GM12878 (cell line): ENCODE data around the gene CYB561A3. TPM values are rescaled to one million over a fixed set of nuclear protein-coding genes. Genes with fewer than 3 reads are reported as not detected.
A peak's percentile ranks its signal among the peaks of the same experiment; 100 is the strongest.

Experiments
- CREB1 ChIP-seq: IDR thresholded peaks from 2 replicates; pipeline ENCODE4 v1.6.1; 2012; ENCODE audit warnings: low read depth, mild to moderate bottlenecking, inconsistent platforms
- CREM ChIP-seq: IDR thresholded peaks from 2 replicates; pipeline ENCODE4 v1.6.1; 2014; ENCODE audit warnings: antibody characterized with exemption, low read depth
- JUNB ChIP-seq: IDR thresholded peaks from 2 replicates; pipeline ENCODE4 v1.6.1; 2016; ENCODE audit warnings: antibody characterized with exemption, mild to moderate bottlenecking
- MXI1 ChIP-seq: fragments of 150-350 bp; IDR thresholded peaks from 2 replicates; pipeline ENCODE4 v1.6.1; 2011; ENCODE audit warnings: low read depth, mild to moderate bottlenecking, inconsistent platforms, low read length, improper control_type of control experiment
- NFIC ChIP-seq: IDR thresholded peaks from 2 replicates; pipeline ENCODE4 v1.6.1; 2012; ENCODE audit warnings: low read depth, mild to moderate bottlenecking, inconsistent platforms, low read length, moderate library complexity
- NFYB ChIP-seq: IDR thresholded peaks from 2 replicates; pipeline ENCODE4 v1.6.1; 2011; ENCODE audit warnings: low read depth, mild to moderate bottlenecking, low read length, improper control_type of control experiment, moderate library complexity; ENCODE audit not compliant: insufficient read depth
- POU2F2 ChIP-seq: IDR thresholded peaks from 3 replicates; pipeline ENCODE4 v1.6.1; 2011; ENCODE audit warnings: low read depth, mild to moderate bottlenecking, low read length, borderline replicate concordance
- SMARCA5 ChIP-seq: fragments of 450-650 bp; IDR thresholded peaks from 2 replicates; pipeline ENCODE4 v1.6.1; 2017; ENCODE audit warnings: mild to moderate bottlenecking
- polyA plus RNA-seq, 11 experiments: library from polyadenylated mRNA; depleted of rRNA in 4 of 11; unstranded in 6 of 11; stranded (reverse) in 5 of 11; fragments of >200 nt; fragmentation: Nextera tagmentation in 4 of 11; fragmentation: Illumina TruSeq in 1 of 11; extraction: Ambion mirVana in 4 of 11; extraction: Trizol in 1 of 11; gene quantifications; 1 replicate in 1 of 11; 2 replicates in 10 of 11; pipeline versions ENCODE4 v1.2.1 to v1.2.3, GENCODE V29; 2011 to 2016; ENCODE audit warnings: inconsistent platforms in 2 of 11, missing spikeins in 2 of 11, low read depth in 1 of 11
- total RNA-seq, 4 experiments: library from RNA; depleted of rRNA in 3 of 4; stranded (reverse); fragments of >200 nt in 3 of 4; fragmentation: Illumina TruSeq in 1 of 4; extraction: Trizol in 1 of 4; gene quantifications; 2 replicates each; pipeline versions ENCODE4 v1.2.1 to v1.2.3, GENCODE V29; 2013 to 2021
- TF ChIP-seq, protein P1 (sequence below): fragments of 450-650 bp; IDR thresholded peaks from 2 replicates; pipeline ENCODE4 v1.6.1; 2016; ENCODE audit warnings: mild to moderate bottlenecking, moderate library complexity, borderline replicate concordance
- TF ChIP-seq, protein P2 (sequence below): fragments of 450-650 bp; formaldehyde crosslinking; IDR thresholded peaks from 2 replicates; pipeline ENCODE4 v1.4.0; 2020; ENCODE audit warnings: mild to moderate bottlenecking, moderate library complexity
- TF ChIP-seq, protein P3 (sequence below): fragments of 150-350 bp; IDR thresholded peaks from 2 replicates; pipeline ENCODE4 v1.6.1; 2014; ENCODE audit warnings: mild to moderate bottlenecking, low read depth, low read length
- TF ChIP-seq, protein P4 (sequence below): fragments of 450-650 bp; IDR thresholded peaks from 2 replicates; pipeline ENCODE4 v1.6.1; 2017; ENCODE audit warnings: mild to moderate bottlenecking, moderate library complexity

The CYB561A3 gene
- total and polyA plus RNA-seq, 10 of the 15 experiments (the other 5 are each of a cell fraction or from before 2014, with no cell fraction given) = 40.1 to 169 (median 74.4) TPM

DNA sequence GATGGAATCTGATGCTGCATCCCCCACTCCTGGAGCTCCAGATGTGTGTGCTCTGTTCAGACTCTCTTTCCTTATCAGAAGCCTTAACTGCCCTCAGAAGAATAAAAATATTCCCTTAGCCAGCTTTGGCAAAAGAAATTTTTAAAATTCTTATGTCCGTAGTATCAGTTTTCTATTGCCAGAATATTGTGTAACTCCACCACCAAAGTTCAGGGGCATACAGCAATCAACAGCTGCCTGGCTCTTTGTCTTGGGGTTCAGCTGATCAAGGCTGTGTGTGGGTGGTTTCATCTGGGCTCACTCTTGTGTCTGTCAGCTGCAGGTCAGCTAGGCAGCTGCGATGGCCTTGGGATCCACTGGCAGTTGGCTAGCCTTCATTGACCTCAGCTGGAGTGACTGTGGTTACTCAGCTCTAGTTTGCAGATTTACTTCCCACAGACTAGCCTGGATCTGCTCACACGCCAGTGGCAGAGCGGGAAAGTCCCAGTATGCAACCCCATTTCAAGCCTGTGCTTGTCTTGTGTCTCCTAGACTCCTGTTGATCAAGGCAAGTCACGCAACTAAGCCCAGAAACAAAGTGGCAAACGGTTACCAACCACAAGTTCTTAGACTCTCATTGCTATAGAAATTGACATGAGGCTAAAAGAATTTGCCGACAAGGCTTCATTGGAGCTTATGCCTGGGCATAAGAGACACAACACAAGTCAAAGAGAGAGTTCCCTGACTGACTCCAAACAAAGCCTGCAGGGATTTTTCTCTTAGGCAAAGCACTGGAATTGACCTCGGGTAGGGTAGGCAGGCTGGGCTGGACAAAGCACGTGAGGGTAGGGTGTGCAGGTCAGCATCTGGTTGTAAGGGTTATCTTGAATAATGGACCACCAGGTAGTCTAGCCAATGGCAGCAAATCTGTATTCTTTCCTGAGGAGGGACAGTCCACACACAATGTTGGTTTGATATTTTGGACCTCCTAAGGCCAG, 8.0 kb upstream of the CYB561A3 start (continued):
- TF ChIP-seq, protein P1, sequence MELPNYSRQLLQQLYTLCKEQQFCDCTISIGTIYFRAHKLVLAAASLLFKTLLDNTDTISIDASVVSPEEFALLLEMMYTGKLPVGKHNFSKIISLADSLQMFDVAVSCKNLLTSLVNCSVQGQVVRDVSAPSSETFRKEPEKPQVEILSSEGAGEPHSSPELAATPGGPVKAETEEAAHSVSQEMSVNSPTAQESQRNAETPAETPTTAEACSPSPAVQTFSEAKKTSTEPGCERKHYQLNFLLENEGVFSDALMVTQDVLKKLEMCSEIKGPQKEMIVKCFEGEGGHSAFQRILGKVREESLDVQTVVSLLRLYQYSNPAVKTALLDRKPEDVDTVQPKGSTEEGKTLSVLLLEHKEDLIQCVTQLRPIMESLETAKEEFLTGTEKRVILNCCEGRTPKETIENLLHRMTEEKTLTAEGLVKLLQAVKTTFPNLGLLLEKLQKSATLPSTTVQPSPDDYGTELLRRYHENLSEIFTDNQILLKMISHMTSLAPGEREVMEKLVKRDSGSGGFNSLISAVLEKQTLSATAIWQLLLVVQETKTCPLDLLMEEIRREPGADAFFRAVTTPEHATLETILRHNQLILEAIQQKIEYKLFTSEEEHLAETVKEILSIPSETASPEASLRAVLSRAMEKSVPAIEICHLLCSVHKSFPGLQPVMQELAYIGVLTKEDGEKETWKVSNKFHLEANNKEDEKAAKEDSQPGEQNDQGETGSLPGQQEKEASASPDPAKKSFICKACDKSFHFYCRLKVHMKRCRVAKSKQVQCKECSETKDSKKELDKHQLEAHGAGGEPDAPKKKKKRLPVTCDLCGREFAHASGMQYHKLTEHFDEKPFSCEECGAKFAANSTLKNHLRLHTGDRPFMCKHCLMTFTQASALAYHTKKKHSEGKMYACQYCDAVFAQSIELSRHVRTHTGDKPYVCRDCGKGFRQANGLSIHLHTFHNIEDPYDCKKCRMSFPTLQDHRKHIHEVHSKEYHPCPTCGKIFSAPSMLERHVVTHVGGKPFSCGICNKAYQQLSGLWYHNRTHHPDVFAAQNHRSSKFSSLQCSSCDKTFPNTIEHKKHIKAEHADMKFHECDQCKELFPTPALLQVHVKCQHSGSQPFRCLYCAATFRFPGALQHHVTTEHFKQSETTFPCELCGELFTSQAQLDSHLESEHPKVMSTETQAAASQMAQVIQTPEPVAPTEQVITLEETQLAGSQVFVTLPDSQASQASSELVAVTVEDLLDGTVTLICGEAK = peak; percentile 26; the same call in 1 of the 2 replicates
- TF ChIP-seq, protein P2, sequence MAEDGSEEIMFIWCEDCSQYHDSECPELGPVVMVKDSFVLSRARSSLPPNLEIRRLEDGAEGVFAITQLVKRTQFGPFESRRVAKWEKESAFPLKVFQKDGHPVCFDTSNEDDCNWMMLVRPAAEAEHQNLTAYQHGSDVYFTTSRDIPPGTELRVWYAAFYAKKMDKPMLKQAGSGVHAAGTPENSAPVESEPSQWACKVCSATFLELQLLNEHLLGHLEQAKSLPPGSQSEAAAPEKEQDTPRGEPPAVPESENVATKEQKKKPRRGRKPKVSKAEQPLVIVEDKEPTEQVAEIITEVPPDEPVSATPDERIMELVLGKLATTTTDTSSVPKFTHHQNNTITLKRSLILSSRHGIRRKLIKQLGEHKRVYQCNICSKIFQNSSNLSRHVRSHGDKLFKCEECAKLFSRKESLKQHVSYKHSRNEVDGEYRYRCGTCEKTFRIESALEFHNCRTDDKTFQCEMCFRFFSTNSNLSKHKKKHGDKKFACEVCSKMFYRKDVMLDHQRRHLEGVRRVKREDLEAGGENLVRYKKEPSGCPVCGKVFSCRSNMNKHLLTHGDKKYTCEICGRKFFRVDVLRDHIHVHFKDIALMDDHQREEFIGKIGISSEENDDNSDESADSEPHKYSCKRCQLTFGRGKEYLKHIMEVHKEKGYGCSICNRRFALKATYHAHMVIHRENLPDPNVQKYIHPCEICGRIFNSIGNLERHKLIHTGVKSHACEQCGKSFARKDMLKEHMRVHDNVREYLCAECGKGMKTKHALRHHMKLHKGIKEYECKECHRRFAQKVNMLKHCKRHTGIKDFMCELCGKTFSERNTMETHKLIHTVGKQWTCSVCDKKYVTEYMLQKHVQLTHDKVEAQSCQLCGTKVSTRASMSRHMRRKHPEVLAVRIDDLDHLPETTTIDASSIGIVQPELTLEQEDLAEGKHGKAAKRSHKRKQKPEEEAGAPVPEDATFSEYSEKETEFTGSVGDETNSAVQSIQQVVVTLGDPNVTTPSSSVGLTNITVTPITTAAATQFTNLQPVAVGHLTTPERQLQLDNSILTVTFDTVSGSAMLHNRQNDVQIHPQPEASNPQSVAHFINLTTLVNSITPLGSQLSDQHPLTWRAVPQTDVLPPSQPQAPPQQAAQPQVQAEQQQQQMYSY = 0 out of 2 replicates have a peak, but pooled peaks have one; percentile 6
- TF ChIP-seq, protein P3, sequence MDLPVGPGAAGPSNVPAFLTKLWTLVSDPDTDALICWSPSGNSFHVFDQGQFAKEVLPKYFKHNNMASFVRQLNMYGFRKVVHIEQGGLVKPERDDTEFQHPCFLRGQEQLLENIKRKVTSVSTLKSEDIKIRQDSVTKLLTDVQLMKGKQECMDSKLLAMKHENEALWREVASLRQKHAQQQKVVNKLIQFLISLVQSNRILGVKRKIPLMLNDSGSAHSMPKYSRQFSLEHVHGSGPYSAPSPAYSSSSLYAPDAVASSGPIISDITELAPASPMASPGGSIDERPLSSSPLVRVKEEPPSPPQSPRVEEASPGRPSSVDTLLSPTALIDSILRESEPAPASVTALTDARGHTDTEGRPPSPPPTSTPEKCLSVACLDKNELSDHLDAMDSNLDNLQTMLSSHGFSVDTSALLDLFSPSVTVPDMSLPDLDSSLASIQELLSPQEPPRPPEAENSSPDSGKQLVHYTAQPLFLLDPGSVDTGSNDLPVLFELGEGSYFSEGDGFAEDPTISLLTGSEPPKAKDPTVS = no peak
- TF ChIP-seq NFIC = peak; percentile 83
- TF ChIP-seq CREM = peak; percentile 83
- no peak for TF ChIP-seq NFYB
- TF ChIP-seq MXI1 = no peak
- TF ChIP-seq SMARCA5 = peak; percentile 60
- TF ChIP-seq CREB1 = 0 out of 2 replicates have a peak, but pooled peaks have one; percentile 37
- TF ChIP-seq, protein P4, sequence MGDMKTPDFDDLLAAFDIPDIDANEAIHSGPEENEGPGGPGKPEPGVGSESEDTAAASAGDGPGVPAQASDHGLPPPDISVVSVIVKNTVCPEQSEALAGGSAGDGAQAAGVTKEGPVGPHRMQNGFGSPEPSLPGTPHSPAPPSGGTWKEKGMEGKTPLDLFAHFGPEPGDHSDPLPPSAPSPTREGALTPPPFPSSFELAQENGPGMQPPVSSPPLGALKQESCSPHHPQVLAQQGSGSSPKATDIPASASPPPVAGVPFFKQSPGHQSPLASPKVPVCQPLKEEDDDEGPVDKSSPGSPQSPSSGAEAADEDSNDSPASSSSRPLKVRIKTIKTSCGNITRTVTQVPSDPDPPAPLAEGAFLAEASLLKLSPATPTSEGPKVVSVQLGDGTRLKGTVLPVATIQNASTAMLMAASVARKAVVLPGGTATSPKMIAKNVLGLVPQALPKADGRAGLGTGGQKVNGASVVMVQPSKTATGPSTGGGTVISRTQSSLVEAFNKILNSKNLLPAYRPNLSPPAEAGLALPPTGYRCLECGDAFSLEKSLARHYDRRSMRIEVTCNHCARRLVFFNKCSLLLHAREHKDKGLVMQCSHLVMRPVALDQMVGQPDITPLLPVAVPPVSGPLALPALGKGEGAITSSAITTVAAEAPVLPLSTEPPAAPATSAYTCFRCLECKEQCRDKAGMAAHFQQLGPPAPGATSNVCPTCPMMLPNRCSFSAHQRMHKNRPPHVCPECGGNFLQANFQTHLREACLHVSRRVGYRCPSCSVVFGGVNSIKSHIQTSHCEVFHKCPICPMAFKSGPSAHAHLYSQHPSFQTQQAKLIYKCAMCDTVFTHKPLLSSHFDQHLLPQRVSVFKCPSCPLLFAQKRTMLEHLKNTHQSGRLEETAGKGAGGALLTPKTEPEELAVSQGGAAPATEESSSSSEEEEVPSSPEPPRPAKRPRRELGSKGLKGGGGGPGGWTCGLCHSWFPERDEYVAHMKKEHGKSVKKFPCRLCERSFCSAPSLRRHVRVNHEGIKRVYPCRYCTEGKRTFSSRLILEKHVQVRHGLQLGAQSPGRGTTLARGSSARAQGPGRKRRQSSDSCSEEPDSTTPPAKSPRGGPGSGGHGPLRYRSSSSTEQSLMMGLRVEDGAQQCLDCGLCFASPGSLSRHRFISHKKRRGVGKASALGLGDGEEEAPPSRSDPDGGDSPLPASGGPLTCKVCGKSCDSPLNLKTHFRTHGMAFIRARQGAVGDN = peak; percentile 74; the same call in 1 of the 2 replicates
- TF ChIP-seq POU2F2 = peak; percentile 86; the same call in 2 of the 3 replicates
- no peak for TF ChIP-seq JUNB
